Activated CD8-positive, alpha-beta memory T cell treated with anti-CD3 and anti-CD28 coated beads for 1 hour (primary cell): Measurements from ENCODE around the gene GABRR2.
A peak's percentile ranks its signal among the peaks of the same experiment; 100 is the strongest.

Source experiments
- DNase-seq, 2 donors: peaks; one replicate each; pipeline ENCODE4 v3.0.0-alpha.2; 2020; ENCODE audit warnings: low read depth in 1 of 2; ENCODE audit errors: extremely low read depth in 1 of 2

The GABRR2 gene

DNA sequence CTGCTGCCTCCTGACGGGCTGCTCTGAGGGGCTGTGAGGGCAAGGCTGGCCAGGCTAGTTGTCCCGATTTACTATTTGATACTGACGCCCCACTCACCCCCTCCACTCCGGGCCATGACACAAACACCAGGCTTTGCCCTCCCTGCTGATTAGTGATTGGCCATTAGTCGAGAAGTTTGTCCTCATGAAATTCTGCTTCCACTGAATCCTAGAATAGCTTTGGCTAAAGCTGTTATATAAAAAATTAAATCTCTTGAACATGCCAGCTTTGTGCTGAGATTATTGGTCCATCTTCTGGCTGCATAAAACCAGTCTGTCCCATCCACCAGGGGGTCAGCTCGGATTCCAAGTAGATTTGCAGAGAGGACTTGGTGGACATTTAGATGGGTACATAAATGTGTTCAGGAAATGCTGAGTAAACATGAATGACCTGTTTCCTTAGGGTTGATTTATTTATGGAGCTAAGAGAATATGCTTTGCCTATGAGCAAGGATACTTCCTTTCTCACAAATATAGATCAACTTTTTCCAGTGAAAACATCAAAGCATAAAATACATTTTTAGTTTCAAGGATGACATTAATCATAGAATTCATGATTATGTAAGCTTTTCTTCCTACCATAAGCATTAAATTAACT is at the start of gene GABRR2:
Gene GABRR2 (minus strand): TSS at position 51 of the 637 bp plus-strand sequence. CDS start 134 bp downstream, outside the sequence.
- no peak for DNase-seq

DNA sequence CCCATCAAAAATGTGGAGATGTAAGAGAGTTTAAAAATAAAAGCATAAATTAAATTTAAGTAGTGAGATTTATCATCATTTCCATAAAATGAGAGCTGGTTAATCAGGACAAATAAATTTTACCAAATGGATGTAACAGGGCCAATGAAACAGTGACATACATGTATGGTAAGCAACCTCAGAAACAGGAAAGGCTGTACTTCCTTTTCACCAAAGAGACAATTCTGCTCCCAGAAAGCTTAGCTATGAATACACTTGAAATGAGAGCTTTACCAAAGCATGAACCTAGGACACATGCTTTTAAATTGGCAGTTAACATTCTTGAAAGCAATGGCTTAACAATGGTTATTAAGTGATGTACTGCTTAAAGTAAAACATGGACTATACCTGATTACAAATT is 49.5 kb upstream of the GABRR2 start:
- DNase-seq: no peak

DNA sequence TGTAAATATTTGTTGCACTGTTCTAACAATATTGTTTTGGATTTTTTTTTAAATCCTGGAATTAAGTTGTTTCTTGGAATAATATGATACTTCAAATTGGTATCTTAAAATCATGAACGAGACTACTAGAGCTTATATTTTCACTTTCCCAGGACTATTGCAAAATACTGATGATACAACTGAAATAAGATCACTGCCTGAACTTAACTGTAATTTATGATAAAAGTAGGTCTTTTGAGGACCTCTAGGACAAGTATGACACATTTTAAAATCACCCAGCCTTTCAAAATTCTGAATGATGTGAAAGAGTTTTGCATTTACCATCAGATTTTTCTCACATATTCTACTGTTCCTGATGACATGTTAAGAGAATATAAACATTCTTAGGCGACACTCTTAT is 46.1 kb upstream of the GABRR2 start:
- DNase-seq: no peak

DNA sequence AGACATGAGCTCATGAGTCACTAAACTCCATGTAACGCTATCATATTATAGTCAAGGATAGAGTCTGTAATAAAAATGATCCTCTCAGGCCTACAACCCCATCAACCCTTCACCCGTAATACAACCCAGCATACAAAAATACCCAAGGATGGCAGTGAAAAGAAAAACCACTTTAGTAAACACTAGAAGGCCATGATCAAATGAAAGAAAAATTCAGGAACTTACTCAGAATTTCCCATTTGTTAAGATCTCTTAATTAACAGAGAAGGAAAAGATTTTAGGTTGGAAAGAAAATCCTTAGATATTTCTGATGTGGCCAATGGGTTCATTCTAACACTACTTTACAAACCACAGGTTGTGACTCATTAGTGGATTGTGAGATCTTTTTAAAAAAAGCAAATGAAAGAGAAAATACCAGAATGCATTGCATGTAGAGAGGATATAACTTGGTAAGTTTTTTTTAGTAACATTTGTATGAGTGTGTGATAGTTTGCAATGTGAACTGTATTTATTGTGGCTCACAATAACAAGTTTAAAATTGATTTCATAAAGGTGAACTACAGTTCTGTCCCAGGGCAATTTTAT is 45.4 kb upstream of the GABRR2 start:
- DNase-seq: no peak

DNA sequence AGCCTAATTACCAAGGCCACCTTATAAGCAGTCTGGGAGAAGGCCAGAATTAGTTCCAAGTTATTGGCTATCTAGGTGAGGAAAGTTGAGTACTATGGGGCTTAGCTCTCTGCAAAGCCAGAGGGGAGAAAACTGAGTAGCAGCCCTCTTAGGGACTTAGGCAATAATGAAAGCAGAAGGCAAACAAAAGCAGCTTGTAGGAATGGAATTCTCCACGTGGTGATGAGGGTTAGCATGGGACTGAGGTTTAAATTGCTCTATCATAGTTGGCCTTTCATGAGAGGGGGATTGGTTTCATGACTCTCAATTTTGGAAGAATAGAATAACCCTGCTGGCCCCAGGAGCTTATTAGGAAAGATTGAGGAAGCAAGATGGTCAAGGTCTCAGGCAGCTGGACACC is 44.5 kb upstream of the GABRR2 start:
- no peak for DNase-seq

DNA sequence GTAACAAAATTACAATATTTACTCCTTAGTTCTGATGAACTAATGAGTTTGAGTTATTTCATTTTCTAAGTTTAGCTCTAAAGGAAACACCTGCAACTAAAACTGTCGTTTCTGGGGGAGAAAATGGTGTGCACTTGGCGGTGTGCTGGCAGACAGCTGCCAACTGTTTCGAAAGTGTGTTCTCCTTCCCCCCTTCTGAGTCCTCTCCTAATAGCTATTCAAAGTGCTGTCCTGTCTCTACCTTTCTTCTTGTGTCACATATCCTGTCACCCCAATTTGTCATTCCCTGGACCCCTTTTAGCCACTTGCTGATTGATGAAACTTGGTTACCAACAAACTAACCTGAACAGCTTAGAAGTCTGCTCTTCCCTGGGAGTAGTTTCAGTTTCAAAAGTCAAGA is 42.3 kb upstream of the GABRR2 start:
- DNase-seq: no peak

DNA sequence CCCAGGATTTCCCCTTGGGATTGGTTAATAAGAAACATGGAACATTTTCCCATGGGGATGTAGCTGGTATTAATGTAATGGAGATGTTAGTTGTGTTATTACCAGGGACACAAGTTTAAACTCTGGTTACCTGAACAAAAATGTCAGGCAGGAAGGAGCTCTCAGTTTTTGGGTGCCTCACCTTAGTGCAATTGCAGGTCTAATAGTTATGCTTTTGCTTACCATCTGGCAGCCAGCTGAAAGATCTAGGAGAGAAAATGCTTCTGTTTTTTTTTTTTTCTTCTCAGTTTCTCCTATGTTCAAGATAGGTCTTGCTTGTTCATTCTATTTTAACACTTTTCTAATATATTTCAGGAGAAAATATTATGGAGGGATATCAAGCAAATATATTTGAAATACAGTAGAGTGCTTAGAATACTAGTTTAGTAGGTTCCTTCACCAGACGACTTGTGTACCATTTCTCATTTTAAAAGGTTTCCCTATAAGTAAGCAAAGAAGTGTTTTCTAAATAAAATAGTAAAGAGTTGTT is 41.6 kb upstream of the GABRR2 start:
- DNase-seq: no peak

DNA sequence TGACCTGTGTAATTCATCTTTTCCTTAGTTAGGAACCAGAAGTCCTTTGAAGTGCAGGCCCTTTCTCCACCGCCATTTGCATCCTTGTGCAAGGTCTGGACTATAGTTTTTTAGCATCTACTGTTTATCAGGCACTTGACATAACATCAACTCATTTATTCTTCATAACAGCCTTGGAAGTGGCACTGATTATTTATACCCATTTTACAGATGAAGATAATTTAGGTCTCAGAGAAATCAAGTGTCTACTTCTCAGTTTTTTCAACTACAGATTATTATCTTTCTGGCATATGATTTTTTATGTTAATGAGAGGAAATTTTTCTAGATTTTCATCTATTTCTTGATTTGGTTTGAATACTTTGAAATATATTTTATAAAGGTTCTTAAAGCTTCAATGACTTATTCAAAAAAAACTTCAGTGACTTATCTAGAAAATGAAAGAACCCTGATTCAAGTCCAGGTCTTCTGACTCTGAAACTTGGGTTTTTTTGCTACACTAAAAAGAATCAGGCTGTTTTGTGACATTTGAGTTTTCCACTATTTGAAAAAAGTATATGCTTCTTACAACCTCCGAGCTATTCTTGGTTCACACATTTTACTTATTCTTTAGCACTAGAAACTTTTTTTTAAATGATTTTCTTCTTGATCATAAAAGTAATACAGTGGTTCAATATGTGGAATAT is 40.6 kb upstream of the GABRR2 start:
- DNase-seq: no peak

DNA sequence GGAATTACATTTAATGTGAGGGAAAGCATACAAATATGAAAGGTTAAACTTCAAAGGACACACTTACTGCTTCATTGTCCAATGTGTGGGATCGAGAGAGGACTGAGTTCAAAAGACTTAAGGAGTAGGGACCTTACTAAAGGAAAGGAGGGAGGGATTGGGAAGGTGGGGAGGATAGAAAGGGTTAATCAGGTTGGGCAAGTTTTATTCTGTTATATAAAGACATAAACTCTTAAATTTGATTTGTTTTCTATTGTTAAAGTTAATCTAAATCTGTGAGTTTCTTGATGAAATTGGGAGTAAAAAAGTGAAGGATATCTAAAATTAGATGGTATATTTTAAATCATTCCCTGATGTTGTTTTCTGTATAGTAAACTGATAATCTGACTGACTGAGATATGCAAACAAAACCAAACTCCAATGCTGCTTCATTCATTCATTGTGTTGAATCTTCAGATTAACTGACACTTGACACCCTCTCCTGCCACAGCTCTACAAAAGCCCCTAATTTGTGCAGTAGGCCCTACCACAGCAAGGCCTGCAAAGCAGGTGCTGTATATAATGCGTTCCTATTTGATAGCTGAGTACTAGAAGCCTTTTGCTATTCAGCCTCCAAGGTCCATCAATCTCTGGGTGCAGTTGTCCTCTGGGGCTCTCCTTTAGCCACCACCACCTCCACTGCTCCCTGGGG is 38.7 kb upstream of the GABRR2 start:
- DNase-seq: no peak

DNA sequence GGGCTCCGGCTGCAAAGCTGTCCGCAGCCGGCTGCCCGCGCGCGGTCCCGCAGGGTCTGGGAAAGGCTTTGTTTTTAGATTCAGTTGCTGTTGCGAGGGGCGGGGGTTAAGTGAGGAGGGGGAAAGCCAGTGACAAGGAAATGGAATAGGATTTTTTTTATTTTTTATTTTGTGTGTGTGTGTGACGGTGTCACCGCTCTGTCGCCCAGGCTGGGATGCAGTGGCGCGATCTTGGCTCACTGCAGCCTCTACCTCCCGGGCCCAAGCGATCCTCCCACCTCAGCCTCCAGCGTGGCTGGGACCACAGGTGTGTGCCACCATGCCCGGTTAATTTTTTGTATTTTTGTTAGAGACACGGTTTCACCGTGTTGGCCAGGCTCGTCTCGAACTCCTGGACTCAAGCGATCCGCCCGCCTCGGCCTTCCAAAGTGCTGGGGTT is 38.0 kb upstream of the GABRR2 start:
- no peak for DNase-seq

DNA sequence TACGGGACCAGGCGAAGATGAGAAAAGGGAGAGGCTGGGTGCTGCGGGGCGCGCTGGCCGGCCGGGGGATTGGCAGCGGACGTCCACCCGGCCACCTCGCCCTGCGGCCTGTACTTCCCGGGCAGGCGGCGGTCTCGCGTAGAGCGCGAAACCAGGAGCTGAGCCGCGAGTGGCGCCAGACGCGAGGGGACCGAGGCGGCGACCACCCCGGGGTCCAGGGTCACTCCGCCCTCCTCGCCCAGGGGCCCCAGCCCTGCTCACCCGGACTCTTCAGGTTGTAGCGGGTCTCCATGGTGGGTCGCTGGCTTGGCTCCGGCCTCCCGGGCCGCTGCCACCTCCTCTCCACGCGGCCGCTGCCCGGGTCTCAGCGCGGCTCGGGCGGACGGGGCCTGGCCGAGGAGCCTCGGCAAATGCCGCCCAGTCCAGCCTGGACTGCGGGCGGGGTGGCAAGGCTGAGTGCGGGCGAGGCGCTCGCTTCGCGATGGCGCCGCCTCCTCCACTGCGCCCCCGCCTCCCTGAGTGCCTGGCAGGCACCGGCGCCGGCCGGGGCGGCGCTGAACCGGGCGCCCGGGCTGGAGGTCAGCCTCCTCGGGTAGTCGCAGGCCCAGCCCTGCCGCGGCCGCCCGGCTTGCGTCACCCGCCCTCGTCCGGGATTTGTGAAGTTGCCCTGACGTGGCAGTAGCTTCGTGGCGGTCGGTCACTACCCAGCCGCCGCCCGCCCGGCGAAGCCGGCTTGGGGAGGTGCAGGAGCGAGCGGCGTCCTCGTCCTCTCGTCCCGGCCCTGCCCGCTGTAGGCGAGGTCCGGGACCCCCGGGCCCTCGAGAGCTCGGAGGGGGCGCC is 37.4 kb upstream of the GABRR2 start, which contains the start of gene UBE2J1:
Gene UBE2J1 (minus strand): TSS at position 445 of the 840 bp plus-strand sequence. CDS start 153 bp downstream, at position 292.
- peak; percentile 28 to 59 for DNase-seq

DNA sequence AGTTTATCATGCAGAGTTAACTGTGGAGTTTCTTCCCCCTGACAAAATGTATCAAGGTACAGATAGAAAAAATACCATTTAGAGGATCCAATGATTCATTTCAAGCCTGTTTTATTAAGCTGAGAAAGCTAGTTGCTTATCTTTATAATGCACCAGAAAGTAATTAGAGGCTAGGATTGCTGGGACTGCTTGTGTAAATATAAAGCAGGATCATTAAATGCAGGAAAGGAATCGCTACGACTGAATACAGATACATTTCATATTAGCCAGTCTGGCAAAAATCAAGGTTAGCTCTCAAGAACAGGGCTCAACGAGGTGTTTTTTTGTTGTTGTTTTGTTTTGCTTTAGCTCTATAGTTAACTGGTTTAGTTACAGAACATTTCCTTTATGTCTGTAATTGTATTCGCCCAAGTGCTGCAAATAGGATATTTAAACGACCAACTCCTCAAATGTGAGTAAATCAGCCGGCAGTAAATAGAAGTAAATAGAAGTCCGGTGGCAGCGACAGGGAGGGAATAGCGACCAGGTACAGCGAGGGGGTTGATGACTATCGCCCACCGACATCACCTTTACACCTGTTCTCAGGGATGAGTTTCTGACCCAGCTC is 36.7 kb upstream of the GABRR2 start:
- DNase-seq: no peak

DNA sequence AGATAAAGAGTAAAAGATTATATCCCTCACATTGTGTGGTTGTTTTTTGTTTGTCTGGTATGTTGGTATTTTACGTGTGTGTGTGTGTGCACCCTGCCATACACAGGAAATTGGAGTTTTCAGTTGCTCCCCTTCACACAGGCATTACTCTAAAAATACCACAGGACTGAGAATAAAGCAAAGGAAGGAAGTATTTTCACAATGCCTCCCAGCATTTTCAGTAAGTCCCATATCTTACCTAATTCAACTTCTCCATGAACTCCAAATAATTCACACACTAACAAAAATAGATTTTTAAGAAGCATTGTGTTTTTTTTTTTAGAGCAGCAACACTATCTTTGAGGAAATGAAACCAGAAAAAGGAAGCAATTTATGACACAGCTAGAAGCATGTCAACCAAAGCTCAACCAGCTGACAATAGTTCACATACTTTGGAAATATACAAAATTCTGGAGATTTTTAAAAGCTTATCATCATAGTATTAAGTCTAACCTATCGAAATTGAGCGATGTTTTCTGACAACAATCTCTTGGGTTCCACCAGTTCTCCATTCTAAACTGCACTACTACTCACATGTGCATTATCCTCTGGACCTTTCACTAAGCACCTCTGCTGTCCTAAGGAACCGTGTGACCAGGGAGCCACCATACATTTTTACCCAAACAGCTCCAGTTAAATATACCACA is 35.3 kb upstream of the GABRR2 start:
- DNase-seq: no peak

DNA sequence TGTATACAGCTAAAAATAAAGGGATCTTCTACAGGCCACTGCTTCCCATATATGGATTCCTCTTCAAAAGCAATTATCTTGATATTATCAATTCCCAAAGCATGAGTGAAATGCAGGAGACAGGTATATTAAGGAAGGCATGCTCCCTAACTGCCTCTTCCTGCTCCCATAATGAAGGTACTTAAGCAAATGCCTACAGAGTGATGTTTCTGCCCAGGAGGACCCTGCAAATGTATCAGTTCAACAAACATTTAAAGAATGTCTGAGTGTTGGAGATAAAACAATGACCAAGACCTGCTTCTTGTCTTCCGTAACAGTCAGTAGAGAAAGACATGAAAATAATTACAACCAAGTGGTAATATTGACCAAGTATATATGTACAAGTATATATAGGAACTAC is 33.3 kb upstream of the GABRR2 start:
- no peak for DNase-seq

DNA sequence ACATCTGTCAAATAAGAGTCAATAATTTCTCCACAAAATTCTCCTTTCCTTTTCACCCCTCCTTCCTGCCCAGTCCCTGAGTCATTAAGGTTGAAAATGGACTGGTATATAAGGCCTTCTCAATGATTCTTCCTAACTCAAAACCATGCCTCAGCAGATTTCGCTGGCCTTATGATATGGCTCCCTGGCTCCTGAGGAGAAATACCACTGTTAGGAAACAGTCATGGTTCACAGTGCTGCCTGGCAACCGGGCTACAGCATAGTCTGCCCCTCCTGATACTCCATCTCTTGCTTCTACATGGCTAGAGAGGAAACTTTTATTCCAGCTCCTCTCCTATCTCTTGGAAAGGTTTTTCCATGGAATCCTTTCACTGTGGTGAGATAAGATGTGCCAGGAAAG is 32.7 kb upstream of the GABRR2 start:
- no peak for DNase-seq

DNA sequence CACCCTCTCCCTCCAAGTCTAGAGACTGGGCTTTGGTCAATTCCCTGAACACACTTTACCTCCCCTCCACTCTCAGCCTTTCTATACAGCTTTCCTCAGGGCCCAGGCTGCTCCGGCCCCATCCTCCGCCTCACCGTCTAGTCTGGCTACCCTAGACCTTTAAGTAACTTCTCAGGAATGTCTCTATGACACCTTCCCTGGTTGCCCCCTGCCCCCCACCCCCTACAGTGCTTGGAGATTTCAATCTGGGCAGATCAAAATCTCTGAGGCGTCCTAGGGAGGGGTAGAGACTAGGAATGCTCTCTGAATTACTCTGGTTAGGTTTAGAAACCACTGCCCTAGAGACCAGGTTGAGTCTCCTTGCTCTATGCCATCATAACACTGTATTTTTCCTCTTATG is 31.3 kb upstream of the GABRR2 start:
- no peak for DNase-seq

DNA sequence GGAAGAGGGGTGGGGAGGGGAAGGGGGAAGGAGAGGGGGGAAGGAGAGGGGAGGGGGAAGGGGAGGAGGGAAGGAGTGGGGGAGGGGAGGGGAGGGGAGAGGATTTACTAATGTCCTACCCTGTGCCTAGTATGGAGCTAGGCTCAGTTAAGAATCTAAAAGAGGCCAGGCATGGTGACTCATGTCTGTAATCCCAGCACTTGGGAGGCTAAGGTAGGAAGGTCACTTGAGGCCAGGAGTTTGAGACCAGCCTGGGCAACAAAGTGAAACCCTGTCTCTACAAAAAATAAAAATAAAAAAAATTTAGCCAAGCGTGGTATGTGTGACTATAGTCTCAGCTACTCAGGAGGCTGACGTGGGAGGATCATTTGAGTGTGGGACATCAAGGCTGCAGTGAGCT is 24.5 kb upstream of the GABRR2 start:
- no peak for DNase-seq

DNA sequence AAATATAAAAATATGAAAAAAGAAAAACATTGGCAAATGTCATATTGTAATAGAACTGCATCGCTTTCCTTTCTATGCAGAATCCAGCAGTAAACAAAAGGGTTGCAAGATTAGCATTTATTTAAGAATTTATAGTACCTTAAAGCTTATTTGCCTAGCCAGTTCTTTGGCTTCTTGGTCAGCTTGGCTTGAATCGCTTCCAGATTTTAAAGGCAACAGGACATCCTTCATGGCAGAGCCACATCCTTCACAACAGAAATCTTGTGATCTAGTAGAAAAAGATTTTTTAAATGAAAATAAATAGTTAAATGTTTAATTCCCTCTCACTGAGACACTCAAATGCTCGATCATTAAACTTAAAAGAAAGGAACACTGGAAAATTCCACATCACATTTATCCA is 20.1 kb upstream of the GABRR2 start:
- no peak for DNase-seq

DNA sequence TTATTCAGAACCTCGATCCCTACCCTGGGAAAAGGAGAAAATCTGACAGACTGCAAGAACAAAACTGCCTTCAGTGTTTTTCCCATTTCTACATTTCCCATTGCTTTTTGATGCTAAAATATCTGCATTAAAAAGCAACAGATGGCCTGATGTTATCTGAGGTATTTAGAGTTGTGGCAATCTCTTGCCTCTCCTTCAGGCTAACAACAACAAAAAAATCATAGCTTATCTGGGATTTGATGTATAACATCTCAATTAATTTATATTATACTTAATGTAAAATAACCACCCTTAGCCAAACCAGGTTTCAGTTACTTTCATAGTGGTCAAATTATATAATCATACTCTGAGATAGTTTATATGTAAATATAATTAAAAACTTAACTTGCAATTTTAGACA is 15.8 kb upstream of the GABRR2 start:
- no peak for DNase-seq

DNA sequence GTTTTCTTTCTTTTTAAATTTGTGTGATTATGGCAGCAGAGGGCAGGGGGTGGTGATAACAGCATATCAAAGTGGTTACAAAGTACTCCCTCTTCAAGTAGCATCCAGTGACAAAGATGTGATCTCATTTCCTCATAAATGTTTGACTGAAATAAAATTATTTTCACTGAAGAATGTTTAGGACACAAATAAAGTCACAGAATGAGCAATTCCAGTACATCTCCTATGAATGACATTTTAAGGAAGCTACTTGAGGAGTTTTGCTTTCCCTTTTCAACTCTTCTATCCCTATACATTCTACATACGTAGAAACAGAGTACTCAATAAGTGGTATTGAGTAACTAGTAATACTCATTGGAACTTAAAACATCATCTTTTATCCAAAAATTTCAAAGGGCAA is 13.9 kb upstream of the GABRR2 start:
- DNase-seq: no peak
